Stimulated activated CD4-positive, alpha-beta T cell treated with anti-CD3 and anti-CD28 coated beads, Interleukin-2, amount 100 ng/mL, for 48 hours (primary cell): ENCODE data around the gene COL5A3.

Experiments used
- DNase-seq, 2 donors: peaks; one replicate each; pipeline ENCODE4 v3.0.0-alpha.2; 2020

COL5A3 gene

GRCh38 chr19:10009714-10010224, 535 bp downstream of the COL5A3 start:
- no peak for DNase-seq

GRCh38 chr19:10008184-10008765, 2.0 kb downstream of the COL5A3 start:
- no peak for DNase-seq

DNA sequence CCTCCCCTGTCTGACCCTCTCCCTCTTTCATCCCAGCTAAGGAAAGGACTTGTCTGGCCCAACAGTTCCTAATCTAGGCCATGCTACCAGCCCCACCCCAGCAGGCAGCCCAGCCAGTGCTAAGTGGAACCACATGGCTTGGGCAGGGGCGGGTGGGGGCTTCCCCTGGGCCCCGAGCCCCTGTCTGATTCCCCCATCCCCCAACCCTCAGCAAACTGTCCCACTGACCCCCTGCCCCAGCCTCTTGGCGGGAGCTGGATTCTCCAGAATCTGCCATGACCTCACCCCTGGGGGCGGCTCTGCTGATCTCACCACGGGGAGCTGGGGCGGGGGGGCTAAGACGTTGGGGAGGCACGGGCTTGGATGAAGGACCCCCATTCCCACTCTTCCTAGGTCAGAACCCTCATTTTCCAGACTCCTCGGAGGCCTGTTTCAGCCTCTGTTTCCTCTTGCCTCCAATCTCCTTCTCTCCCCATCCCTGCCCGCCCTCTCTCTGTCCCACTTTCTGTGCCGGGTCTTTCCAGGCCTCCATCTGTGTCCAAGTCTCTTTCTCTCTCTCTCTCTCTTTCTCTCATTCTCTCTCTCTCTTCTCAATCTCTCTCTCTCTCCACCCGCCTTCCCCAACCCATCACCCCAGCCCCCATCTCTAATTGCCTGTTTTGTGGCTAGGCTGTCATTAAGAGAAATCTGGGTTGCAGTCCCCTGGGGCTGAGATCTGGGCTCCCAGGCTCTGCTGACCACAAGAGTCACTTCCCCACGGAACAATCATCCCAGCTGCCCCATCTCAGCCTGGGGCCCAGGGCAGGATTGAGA, 2.7 kb downstream of the COL5A3 start:
- no peak for DNase-seq

GRCh38 chr19:10006752-10007323, 3.5 kb downstream of the COL5A3 start:
- DNase-seq = no peak

- DNase-seq = no peak
These were observed 4.0 kb downstream of the COL5A3 start for GRCh38 chr19:10006335-10006708.

- no peak for DNase-seq
These were observed 4.5 kb downstream of the COL5A3 start for GRCh38 chr19:10005632-10006334.

GRCh38 chr19:10004617-10005016, 5.7 kb downstream of the COL5A3 start:
- no peak for DNase-seq

GRCh38 chr19:10003271-10003670, 7.0 kb downstream of the COL5A3 start:
- no peak for DNase-seq

DNA sequence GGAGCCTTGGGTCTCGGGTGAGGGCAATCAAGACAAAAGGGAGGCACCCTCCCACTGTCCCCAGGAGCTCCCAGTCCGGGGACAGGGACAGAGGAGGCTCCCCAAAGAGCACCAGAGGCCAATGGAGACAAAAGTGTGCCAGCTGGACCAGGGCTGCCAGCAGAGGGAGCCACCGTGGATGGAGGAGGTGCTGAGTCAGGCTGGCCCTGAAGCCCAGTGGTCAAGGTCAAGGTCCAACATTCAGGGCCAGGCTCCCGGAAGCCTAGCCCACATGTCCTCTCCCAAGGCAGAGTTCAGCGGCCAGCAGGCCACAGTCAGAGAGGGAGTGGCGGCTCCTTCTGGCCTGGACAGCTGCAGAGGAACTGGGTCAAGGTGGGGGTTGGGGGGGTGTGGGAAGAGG, 8.4 kb downstream of the COL5A3 start:
- DNase-seq = peak in 1 of 2 donors; percentile 12

DNA sequence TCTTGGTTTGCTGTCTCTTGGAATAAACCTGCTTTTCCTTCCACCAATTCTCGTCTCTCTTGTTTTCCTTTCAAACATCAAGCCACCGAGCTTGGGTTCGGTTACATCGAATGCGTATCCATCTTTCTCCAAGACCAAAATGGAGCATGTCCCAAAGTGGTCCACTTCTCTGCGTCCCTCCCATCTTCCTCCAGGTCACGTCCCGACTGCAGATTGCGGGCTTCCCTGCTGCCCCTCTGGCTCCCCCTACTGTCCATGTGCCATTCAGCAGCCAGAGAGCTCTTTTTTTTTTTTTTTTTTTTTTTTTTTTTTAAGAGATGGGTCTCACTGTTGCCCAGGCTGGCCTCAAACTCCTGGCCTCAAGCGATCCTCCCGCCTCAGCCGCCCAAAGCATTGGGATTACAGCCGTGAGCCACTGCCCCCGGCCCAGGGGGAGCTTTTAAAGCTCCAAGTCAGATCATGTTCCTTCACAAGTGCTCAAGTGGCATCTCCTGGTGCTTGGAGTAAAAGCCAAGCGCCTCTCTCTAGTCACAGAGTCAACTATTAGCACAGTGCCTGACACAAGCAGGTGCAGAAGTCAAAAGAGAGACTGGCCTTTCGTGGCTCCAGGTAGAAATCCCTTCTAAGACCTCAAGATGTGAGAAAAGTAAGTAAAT, 10.0 kb downstream of the COL5A3 start:
- DNase-seq = peak; percentile 67 to 71

- DNase-seq = no peak
These were observed 13.8 kb downstream of the COL5A3 start for GRCh38 chr19:9996541-9996940.

DNA sequence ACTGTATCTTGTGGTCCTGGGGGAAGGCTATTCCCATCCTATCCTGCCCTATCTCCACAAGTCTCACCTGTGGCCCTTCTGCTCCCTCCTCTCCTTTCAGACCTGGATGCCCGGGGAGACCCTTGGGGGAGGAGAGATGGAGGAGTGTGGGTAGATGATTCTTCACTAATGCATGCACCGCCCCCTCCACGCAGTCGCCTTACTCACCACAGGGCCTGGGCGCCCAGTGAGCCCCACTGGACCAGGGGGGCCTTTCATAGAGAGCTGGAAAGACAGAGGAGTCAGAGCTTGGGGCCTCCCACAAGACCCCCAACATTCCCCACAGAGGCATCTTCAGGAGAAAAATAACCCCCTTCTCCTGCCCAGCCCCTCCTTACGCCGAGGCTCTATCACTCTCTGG, 14.3 kb downstream of the COL5A3 start:
- no peak for DNase-seq

GRCh38 chr19:9995084-9995483, 15.2 kb downstream of the COL5A3 start:
- DNase-seq = no peak

- DNase-seq = no peak
These were observed 18.7 kb downstream of the COL5A3 start for GRCh38 chr19:9991425-9992191.

DNA sequence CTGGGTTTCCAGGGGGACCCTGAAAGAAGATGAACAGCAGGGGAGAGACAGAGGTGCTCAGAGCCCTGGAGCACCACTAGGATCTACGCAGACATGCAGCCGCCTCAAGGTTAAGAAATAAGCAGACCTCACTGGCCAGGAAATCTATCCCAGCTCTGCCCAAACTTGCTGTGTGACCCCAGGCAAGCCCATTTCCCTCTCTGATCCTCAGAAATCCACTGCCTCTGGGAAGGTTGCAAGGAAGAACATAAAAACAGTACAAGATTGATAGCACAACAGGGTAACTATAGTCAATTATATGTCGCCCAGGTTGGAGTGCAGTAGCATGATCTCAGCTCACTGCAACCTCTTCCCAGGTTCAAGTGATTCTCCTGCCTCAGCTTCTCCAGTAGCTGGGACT, 20.8 kb downstream of the COL5A3 start:
- DNase-seq = no peak

DNA sequence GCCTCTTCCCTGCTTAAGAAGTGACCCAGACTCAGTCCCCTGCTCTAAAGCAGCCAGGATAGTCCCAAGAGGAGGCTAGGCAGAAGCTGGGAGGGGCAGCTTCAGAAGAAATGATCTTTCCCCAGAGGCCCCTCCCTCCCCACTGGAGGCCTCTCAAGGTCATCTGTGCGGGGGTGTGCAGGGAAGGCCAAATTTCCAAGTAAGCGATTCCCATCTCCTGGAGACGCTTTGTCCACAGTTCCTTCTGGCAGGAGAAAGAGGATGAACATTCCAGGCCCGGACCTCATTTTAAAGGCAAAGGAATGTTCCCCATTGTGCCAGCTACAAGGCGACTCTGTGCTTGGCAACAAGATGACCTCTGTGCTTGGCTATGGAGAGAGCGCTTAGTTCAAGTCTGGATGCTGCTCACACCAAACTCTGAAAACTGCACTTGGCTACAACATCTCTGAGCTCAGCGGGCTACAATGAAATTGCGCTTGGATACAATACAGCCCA, 23.5 kb downstream of the COL5A3 start:
- DNase-seq = no peak

- DNase-seq = no peak
These were observed 28.7 kb downstream of the COL5A3 start for GRCh38 chr19:9981406-9982260.

GRCh38 chr19:9972103-9972502, 38.2 kb downstream of the COL5A3 start:
- DNase-seq = no peak

- no peak for DNase-seq
These were observed 39.0 kb downstream of the COL5A3 start for GRCh38 chr19:9971166-9971897.

GRCh38 chr19:9970481-9970880, 39.8 kb downstream of the COL5A3 start:
- no peak for DNase-seq

DNA sequence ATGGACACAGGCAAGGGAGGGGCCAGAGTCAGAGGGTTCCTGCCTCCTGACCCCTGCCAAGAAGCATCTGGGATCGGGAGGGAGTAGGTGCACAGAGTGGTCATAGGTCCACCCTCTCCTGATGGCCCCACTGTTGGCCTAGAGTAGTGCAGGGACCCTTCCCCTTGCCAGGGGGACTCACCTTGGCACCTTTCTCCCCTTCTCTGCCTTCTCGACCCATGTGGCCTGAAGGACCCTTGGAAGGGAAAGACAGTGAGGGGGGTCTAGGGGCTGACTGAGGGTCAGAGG, 40.7 kb downstream of the COL5A3 start:
- no peak for DNase-seq
